SK-N-SH (cell line): ENCODE data around the gene GBX1. TPM values are rescaled to one million over a fixed set of nuclear protein-coding genes. Genes with fewer than 3 reads are reported as not detected.

Experiments used
- CTCF ChIA-PET: fragments of 300-600, 350-600 bp; formaldehyde crosslinking; extraction: SDS; loops from one replicate; lab custom pipeline; 2021; lab: Yijun Ruan, JAX
- POLR2A ChIA-PET: fragments of 350-600 bp; sonication (Branson Sonifier 250); formaldehyde crosslinking; extraction: SDS; loops from one replicate; lab custom pipeline; 2020; ENCODE audit warnings: antibody characterized with exemption, inconsistent platforms; lab: Yijun Ruan, JAX
- DNase-seq: peaks from one replicate; pipeline ENCODE4 v3.0.0; 2012
- H2AFZ ChIP-seq: fragments of 200-600 bp; sonication (generic); 2 replicates; pipeline ENCODE4 v1.8.1; 2016; ENCODE audit warnings: antibody characterized with exemption, mild to moderate bottlenecking, low read depth
- H3F3A ChIP-seq: fragments of 200-600 bp; sonication (generic); replicated peaks from 2 replicates; pipeline ENCODE3; 2016; ENCODE audit warnings: antibody characterized with exemption, mild to moderate bottlenecking; ENCODE audit not compliant: insufficient read depth
- H3K27ac ChIP-seq, 2 experiments: fragments of 200-500 bp in 1 of 2; fragments of 200-600 bp in 1 of 2; sonication (Bioruptor generic) in 1 of 2; sonication (generic), shearing (Covaris generic) in 1 of 2; 2 replicates each; pipeline versions ENCODE4 v1.5.1 to v1.6.1; 2014 to 2016; ENCODE audit warnings: low read depth in 2 of 2, inconsistent platforms in 1 of 2, low read length in 1 of 2, mild to moderate bottlenecking in 1 of 2, mixed read lengths in 1 of 2
- H3K27me3 ChIP-seq: fragments of 200-600 bp; sonication (generic), shearing (Covaris generic); 2 replicates; pipeline ENCODE4 v1.6.1; 2016; ENCODE audit warnings: mixed run types; ENCODE audit not compliant: insufficient read depth
- H3K36me3 ChIP-seq, 2 experiments: fragments of 200-500 bp in 1 of 2; fragments of 200-600 bp in 1 of 2; sonication (Bioruptor generic) in 1 of 2; sonication (generic) in 1 of 2; replicated peaks in 1 of 2; 2 replicates each; pipeline versions ENCODE3 to v1.5.1; 2014 to 2016; ENCODE audit warnings: low read length in 1 of 2, mild to moderate bottlenecking in 1 of 2; ENCODE audit not compliant: insufficient read depth in 2 of 2, control insufficient read depth in 1 of 2
- H3K4me1 ChIP-seq, 2 experiments: fragments of 200-500 bp in 1 of 2; fragments of 200-600 bp in 1 of 2; sonication (Bioruptor generic) in 1 of 2; sonication (generic), shearing (Covaris generic) in 1 of 2; 2 replicates each; pipeline versions ENCODE4 v1.5.1 to v1.6.1; 2014 to 2016; ENCODE audit warnings: low read depth in 1 of 2, low read length in 1 of 2, mixed run types in 1 of 2; ENCODE audit not compliant: insufficient read depth in 2 of 2, control insufficient read depth in 1 of 2
- H3K4me2 ChIP-seq: fragments of 200-600 bp; sonication (generic), shearing (Covaris generic); 2 replicates; pipeline ENCODE4 v1.6.1; 2017; ENCODE audit warnings: mixed run types
- H3K4me3 ChIP-seq, 2 experiments: fragments of 200-500 bp in 1 of 2; fragments of 200-600 bp in 1 of 2; sonication (Bioruptor generic) in 1 of 2; sonication (generic), shearing (Covaris generic) in 1 of 2; 2 replicates each; pipeline versions ENCODE4 v1.5.1 to v1.8.1; 2014 to 2016; ENCODE audit warnings: low read depth in 2 of 2, inconsistent platforms in 1 of 2, low read length in 1 of 2, mild to moderate bottlenecking in 1 of 2, mixed read lengths in 1 of 2, moderate library complexity in 1 of 2
- H3K79me2 ChIP-seq: fragments of 200-600 bp; sonication (generic); 2 replicates; pipeline ENCODE4 v1.8.1; 2017; ENCODE audit warnings: mild to moderate bottlenecking; ENCODE audit not compliant: insufficient read depth
- H3K9ac ChIP-seq: fragments of 200-600 bp; sonication (generic); 2 replicates; pipeline ENCODE4 v1.6.1; 2017; ENCODE audit warnings: mixed run types
- H3K9me2 ChIP-seq: fragments of 200-600 bp; sonication (generic); 2 replicates; pipeline ENCODE4 v1.6.1; 2017; ENCODE audit warnings: mixed run types
- H3K9me3 ChIP-seq: fragments of 200-600 bp; sonication (generic); 2 replicates; pipeline ENCODE4 v1.6.1; 2017; ENCODE audit warnings: mixed run types, mild to moderate bottlenecking, moderate library complexity
- H4K20me1 ChIP-seq: fragments of 200-600 bp; sonication (generic); 2 replicates; pipeline ENCODE4 v1.6.1; 2017; ENCODE audit warnings: mild to moderate bottlenecking, mixed run types; ENCODE audit not compliant: insufficient read depth
- CTCF ChIP-seq: fragments of 200-600 bp; sonication (generic); IDR thresholded peaks from 2 replicates; pipeline ENCODE4 v1.6.1; 2017; ENCODE audit warnings: antibody characterized with exemption, mild to moderate bottlenecking, moderate library complexity
- EP300 ChIP-seq, 2 experiments: IDR thresholded peaks; 2 replicates each; pipeline versions ENCODE4 v1.4.0 to v1.6.1; 2012; ENCODE audit warnings: borderline replicate concordance in 1 of 2, low read depth in 1 of 2, low read length in 1 of 2
- FOSL2 ChIP-seq: IDR thresholded peaks from 2 replicates; pipeline ENCODE4 v1.4.0; 2012; ENCODE audit warnings: low read depth, mild to moderate bottlenecking, moderate library complexity, borderline replicate concordance
- FOXM1 ChIP-seq: IDR thresholded peaks from 2 replicates; pipeline ENCODE4 v1.4.0; 2012; ENCODE audit warnings: low read depth, mild to moderate bottlenecking
- GABPA ChIP-seq: IDR thresholded peaks from 2 replicates; pipeline ENCODE4 v1.4.0; 2012; ENCODE audit warnings: low read depth, mild to moderate bottlenecking
- GATA2 ChIP-seq: sonication (generic); formaldehyde crosslinking; IDR thresholded peaks from 2 replicates; pipeline ENCODE4 v1.5.0; 2020; ENCODE audit warnings: mild to moderate bottlenecking, missing genetic modification reagents
- IRF3 ChIP-seq: fragments of 150-350 bp; IDR thresholded peaks from 2 replicates; pipeline ENCODE4 v1.6.1; 2016; ENCODE audit warnings: mild to moderate bottlenecking, low read depth, low read length
- MAX ChIP-seq: IDR thresholded peaks from 2 replicates; pipeline ENCODE4 v1.4.0; 2012; ENCODE audit warnings: low read depth
- MEF2A ChIP-seq: IDR thresholded peaks from 2 replicates; pipeline ENCODE4 v1.4.0; 2012; ENCODE audit warnings: low read depth, borderline replicate concordance
- MXI1 ChIP-seq: IDR thresholded peaks from 2 replicates; pipeline ENCODE4 v1.6.1; 2012; ENCODE audit warnings: mild to moderate bottlenecking, low read depth, low read length, improper control_type of control experiment
- NRF1 ChIP-seq: IDR thresholded peaks from 2 replicates; pipeline ENCODE4 v1.6.1; 2012; ENCODE audit warnings: low read depth, mild to moderate bottlenecking, low read length
- PBX3 ChIP-seq: IDR thresholded peaks from 2 replicates; pipeline ENCODE4; 2012
- POLR2AphosphoS5 ChIP-seq: IDR thresholded peaks from 2 replicates; pipeline ENCODE4 v1.6.1; 2012; ENCODE audit warnings: low read depth, low read length
- RAD21 ChIP-seq: IDR thresholded peaks from 2 replicates; pipeline ENCODE4 v1.6.1; 2012; ENCODE audit warnings: mild to moderate bottlenecking, low read length
- RFX5 ChIP-seq: IDR thresholded peaks from 2 replicates; pipeline ENCODE4 v1.6.1; 2012; ENCODE audit warnings: mild to moderate bottlenecking, improper control_type of control experiment, low read length
- SMC3 ChIP-seq: IDR thresholded peaks from 2 replicates; pipeline ENCODE4 v1.6.1; 2012; ENCODE audit warnings: low read depth, low read length, improper control_type of control experiment
- TCF12 ChIP-seq: IDR thresholded peaks from 2 replicates; pipeline ENCODE4 v1.4.0; 2012
- YY1 ChIP-seq: IDR thresholded peaks from 2 replicates; pipeline ENCODE4 v1.4.0; 2012; ENCODE audit warnings: low read depth, mild to moderate bottlenecking
- WGBS: methylation state at CpG from one replicate; pipeline ENCODE4 v1.1.6; 2017; ENCODE audit warnings: low lambda C conversion rate; 5-methylcytosine and 5-hydroxymethylcytosine counted together
- polyA plus RNA-seq, 3 experiments: library from polyadenylated mRNA; depleted of rRNA; stranded (reverse); fragments of >200 nt; gene quantifications; 2 replicates each; pipeline ENCODE4 v1.2.3, GENCODE V29; 2012

GBX1 gene
- polyA plus RNA-seq, 1 of the 3 experiments (the other 2 are of a cell fraction): not detected

GRCh38 chr7:151198945-151199848 lies 31.7 kb upstream of the GBX1 start:
- H3K9ac ChIP-seq: no peak overlapping the region
- 61% methylated on average over 30 of the region's 30 CpGs for WGBS
- POLR2A ChIA-PET: no interaction called here
- DNase-seq: no peak
- H2AFZ ChIP-seq: no peak overlapping the region
- H3F3A ChIP-seq: no peaks in the 10 kb centered on the region
- no peaks in the 10 kb centered on the region for H3K9me3 ChIP-seq
- H3K9me2 ChIP-seq: no peaks in the 10 kb centered on the region
- CTCF ChIA-PET: interaction anchor here (0.9 to 1.7 kb wide), 6 partner anchors 20 to 76 kb away, joined by 3 to 4 read pairs (median 3); no protein-coding TSS in a partner anchor
- TF ChIP-seq MAX: no peak
- no peak for TF ChIP-seq RFX5
- TF ChIP-seq POLR2AphosphoS5: no peak
- TF ChIP-seq PBX3: no peak
- no peak for TF ChIP-seq RAD21
- no peak for TF ChIP-seq MXI1
- TF ChIP-seq FOSL2: no peak
- no peak for TF ChIP-seq MEF2A
- no peak for TF ChIP-seq TCF12
- TF ChIP-seq FOXM1: no peak
- no peak for TF ChIP-seq CTCF
- TF ChIP-seq GATA2 (CRISPR knock-in tag): no peak
- H4K20me1 ChIP-seq: no peaks in the 10 kb centered on the region
- H3K79me2 ChIP-seq: no peaks in the 10 kb centered on the region
- H3K36me3 ChIP-seq: no peaks in the 10 kb centered on the region
- no peak overlapping the region for H3K4me2 ChIP-seq
- no peak overlapping the region for H3K27ac ChIP-seq
- no peaks in the 10 kb centered on the region for H3K4me1 ChIP-seq
- peaks cover 77% of the 10 kb centered on the region for H3K27me3 ChIP-seq
- H3K4me3 ChIP-seq: no peak overlapping the region

- DNase-seq: no peak
- Histone ChIP-seq H3K9me3 (no peaks in the 10 kb centered on the region), H3K36me3 (no peaks in the 10 kb centered on the region), H4K20me1 (no peaks in the 10 kb centered on the region), H3K27me3 (peaks cover 74% of the 10 kb centered on the region), H3F3A (no peaks in the 10 kb centered on the region), H3K4me1 (no peaks in the 10 kb centered on the region), H3K9ac (no peak overlapping the region), H3K79me2 (no peaks in the 10 kb centered on the region), H3K27ac (no peak overlapping the region), H3K4me2 (no peak overlapping the region), H2AFZ (no peak overlapping the region), H3K9me2 (no peaks in the 10 kb centered on the region), H3K4me3 (no peak overlapping the region)
- ChIA-PET POLR2A (no interaction called here), CTCF (interaction anchor here (1.5 kb wide), 1 partner anchor 46 kb away, joined by 4 read pairs; no protein-coding TSS in a partner anchor)
- TF ChIP-seq NRF1 (no peak), PBX3 (no peak), GABPA (no peak), MAX (no peak), YY1 (no peak), SMC3 (no peak), GATA2 (CRISPR knock-in tag) (no peak), CTCF (no peak), TCF12 (no peak), RAD21 (no peak), EP300 (IDR thresholded peaks at IDR 0.05; ENCODE audit: borderline replicate concordance in 1 of 2, low read depth in 1 of 2, low read length in 1 of 2) (no peak), POLR2AphosphoS5 (no peak), IRF3 (no peak)
These were observed 30.4 kb upstream of the GBX1 start for GRCh38 chr7:151197932-151198331.
